Islet precursor cell (in vitro differentiated cells): ENCODE data around the gene GBP4.

Source experiments
- DNase-seq: peaks from one replicate; pipeline ENCODE4 v3.0.0-alpha.2; 2018

Gene GBP4

GRCh38 chr1:89170170-89171066, 28.3 kb downstream of the GBP4 start:
- no peak for DNase-seq

- no peak for DNase-seq
Observed at GRCh38 chr1:89169166-89169565, 29.6 kb downstream of the GBP4 start.

GRCh38 chr1:89167590-89168230, 31.0 kb downstream of the GBP4 start:
- DNase-seq: no peak

- DNase-seq: no peak
Observed at GRCh38 chr1:89166705-89167104, 32.0 kb downstream of the GBP4 start.

- DNase-seq: no peak
Observed at GRCh38 chr1:89165811-89166210, 32.9 kb downstream of the GBP4 start.

- no peak for DNase-seq
Observed at GRCh38 chr1:89151047-89151446, 47.7 kb downstream of the GBP4 start.

- no peak for DNase-seq
Observed at GRCh38 chr1:89149976-89150375, 48.8 kb downstream of the GBP4 start.

GRCh38 chr1:89149229-89149628, 49.5 kb downstream of the GBP4 start:
- peak; percentile 76 for DNase-seq

GRCh38 chr1:89147678-89148658, 50.8 kb downstream of the GBP4 start:
- DNase-seq: no peak

GRCh38 chr1:89146721-89147120, 52.0 kb downstream of the GBP4 start:
- no peak for DNase-seq

GRCh38 chr1:89143484-89143883, 55.3 kb downstream of the GBP4 start:
- no peak for DNase-seq

GRCh38 chr1:89142160-89142559, 56.6 kb downstream of the GBP4 start:
- no peak for DNase-seq

GRCh38 chr1:89133747-89134146, 65.0 kb downstream of the GBP4 start:
- DNase-seq: no peak
